IMR-90 (cell line): ENCODE measurements around the gene KCNV2.

Experiments
- BHLHE40 ChIP-seq: fragments of 150-350 bp; IDR thresholded peaks from 2 replicates; pipeline ENCODE4 v1.6.1; 2016; ENCODE audit warnings: mild to moderate bottlenecking, low read depth, low read length
- CEBPB ChIP-seq: IDR thresholded peaks from 2 replicates; pipeline ENCODE4 v1.6.1; 2012; ENCODE audit warnings: low read depth, low read length, improper control_type of control experiment
- CHD1 ChIP-seq: IDR thresholded peaks from 2 replicates; pipeline ENCODE4 v1.6.1; 2012; ENCODE audit warnings: low read depth, low read length, improper control_type of control experiment
- FOS ChIP-seq: fragments of 150-350 bp; IDR thresholded peaks from 2 replicates; pipeline ENCODE4 v1.6.1; 2016; ENCODE audit warnings: low read depth, low read length
- MAFK ChIP-seq: IDR thresholded peaks from 2 replicates; pipeline ENCODE4 v1.6.1; 2012; ENCODE audit warnings: low read depth, low read length, improper control_type of control experiment
- MAZ ChIP-seq: IDR thresholded peaks from 2 replicates; pipeline ENCODE4 v1.6.1; 2012; ENCODE audit warnings: low read depth, mild to moderate bottlenecking, low read length, improper control_type of control experiment, moderate library complexity, borderline replicate concordance
- MXI1 ChIP-seq: IDR thresholded peaks from 2 replicates; pipeline ENCODE4 v1.6.1; 2012; ENCODE audit warnings: low read depth, mild to moderate bottlenecking, low read length, moderate library complexity, borderline replicate concordance
- POLR2A ChIP-seq: IDR thresholded peaks from 2 replicates; pipeline ENCODE4 v1.6.1; 2012; ENCODE audit warnings: mild to moderate bottlenecking, low read depth, low read length
- RAD21 ChIP-seq: IDR thresholded peaks from 2 replicates; pipeline ENCODE4 v1.6.1; 2012; ENCODE audit warnings: low read length, improper control_type of control experiment
- RFX5 ChIP-seq: IDR thresholded peaks from 2 replicates; pipeline ENCODE4 v1.8.0; 2012; ENCODE audit warnings: low read depth, mild to moderate bottlenecking, low read length, moderate library complexity
- SMC3 ChIP-seq: fragments of 150-350 bp; IDR thresholded peaks from 2 replicates; pipeline ENCODE4 v1.6.1; 2016; ENCODE audit warnings: low read depth, mild to moderate bottlenecking, antibody characterized with exemption, low read length, moderate library complexity
- TF ChIP-seq, protein P1 (sequence below): fragments of 150-350 bp; IDR thresholded peaks from 2 replicates; pipeline ENCODE4 v1.6.1; 2016; ENCODE audit warnings: low read depth, mild to moderate bottlenecking, low read length, moderate library complexity, borderline replicate concordance
- TF ChIP-seq, protein P2 (sequence below): fragments of 150-350 bp; IDR thresholded peaks from 2 replicates; pipeline ENCODE4 v1.6.1; 2017; ENCODE audit warnings: mild to moderate bottlenecking, antibody characterized with exemption, low read length, low read depth
- TF ChIP-seq, protein P3 (sequence below): conservative IDR thresholded peaks from 2 replicates; pipeline ENCODE4 v1.5.1; 2012; ENCODE audit warnings: mild to moderate bottlenecking, low read depth, low read length, improper control_type of control experiment

DNA sequence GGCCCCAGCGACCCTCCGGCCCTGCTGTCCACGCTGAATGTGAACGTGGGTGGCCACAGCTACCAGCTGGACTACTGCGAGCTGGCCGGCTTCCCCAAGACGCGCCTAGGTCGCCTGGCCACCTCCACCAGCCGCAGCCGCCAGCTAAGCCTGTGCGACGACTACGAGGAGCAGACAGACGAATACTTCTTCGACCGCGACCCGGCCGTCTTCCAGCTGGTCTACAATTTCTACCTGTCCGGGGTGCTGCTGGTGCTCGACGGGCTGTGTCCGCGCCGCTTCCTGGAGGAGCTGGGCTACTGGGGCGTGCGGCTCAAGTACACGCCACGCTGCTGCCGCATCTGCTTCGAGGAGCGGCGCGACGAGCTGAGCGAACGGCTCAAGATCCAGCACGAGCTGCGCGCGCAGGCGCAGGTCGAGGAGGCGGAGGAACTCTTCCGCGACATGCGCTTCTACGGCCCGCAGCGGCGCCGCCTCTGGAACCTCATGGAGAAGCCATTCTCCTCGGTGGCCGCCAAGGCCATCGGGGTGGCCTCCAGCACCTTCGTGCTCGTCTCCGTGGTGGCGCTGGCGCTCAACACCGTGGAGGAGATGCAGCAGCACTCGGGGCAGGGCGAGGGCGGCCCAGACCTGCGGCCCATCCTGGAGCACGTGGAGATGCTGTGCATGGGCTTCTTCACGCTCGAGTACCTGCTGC is 839 bp downstream of the KCNV2 start:
- TF ChIP-seq, protein P1, sequence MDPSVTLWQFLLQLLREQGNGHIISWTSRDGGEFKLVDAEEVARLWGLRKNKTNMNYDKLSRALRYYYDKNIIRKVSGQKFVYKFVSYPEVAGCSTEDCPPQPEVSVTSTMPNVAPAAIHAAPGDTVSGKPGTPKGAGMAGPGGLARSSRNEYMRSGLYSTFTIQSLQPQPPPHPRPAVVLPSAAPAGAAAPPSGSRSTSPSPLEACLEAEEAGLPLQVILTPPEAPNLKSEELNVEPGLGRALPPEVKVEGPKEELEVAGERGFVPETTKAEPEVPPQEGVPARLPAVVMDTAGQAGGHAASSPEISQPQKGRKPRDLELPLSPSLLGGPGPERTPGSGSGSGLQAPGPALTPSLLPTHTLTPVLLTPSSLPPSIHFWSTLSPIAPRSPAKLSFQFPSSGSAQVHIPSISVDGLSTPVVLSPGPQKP: no peak
- TF ChIP-seq FOS (no peak), CEBPB (no peak), RAD21 (no peak), MXI1 (no peak), SMC3 (no peak), POLR2A (no peak), RFX5 (no peak), BHLHE40 (no peak), MAFK (no peak), MAZ (no peak), CHD1 (no peak)
- TF ChIP-seq, protein P2, sequence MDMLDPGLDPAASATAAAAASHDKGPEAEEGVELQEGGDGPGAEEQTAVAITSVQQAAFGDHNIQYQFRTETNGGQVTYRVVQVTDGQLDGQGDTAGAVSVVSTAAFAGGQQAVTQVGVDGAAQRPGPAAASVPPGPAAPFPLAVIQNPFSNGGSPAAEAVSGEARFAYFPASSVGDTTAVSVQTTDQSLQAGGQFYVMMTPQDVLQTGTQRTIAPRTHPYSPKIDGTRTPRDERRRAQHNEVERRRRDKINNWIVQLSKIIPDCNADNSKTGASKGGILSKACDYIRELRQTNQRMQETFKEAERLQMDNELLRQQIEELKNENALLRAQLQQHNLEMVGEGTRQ: no peak
- TF ChIP-seq, protein P3, sequence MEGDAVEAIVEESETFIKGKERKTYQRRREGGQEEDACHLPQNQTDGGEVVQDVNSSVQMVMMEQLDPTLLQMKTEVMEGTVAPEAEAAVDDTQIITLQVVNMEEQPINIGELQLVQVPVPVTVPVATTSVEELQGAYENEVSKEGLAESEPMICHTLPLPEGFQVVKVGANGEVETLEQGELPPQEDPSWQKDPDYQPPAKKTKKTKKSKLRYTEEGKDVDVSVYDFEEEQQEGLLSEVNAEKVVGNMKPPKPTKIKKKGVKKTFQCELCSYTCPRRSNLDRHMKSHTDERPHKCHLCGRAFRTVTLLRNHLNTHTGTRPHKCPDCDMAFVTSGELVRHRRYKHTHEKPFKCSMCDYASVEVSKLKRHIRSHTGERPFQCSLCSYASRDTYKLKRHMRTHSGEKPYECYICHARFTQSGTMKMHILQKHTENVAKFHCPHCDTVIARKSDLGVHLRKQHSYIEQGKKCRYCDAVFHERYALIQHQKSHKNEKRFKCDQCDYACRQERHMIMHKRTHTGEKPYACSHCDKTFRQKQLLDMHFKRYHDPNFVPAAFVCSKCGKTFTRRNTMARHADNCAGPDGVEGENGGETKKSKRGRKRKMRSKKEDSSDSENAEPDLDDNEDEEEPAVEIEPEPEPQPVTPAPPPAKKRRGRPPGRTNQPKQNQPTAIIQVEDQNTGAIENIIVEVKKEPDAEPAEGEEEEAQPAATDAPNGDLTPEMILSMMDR: no peak
